Hematopoietic multipotent progenitor cell (in vitro differentiated cells): ENCODE measurements around the gene SUMO3. TPM values are rescaled to one million over a fixed set of nuclear protein-coding genes. Genes with fewer than 3 reads are reported as not detected.

Source experiments
- DNase-seq, 3 donors: peaks; one replicate each; pipeline ENCODE4 v3.0.0-alpha.2; 2011 to 2015; ENCODE audit warnings: low read depth in 2 of 3, low spot score in 2 of 3
- total RNA-seq: library from RNA; depleted of rRNA; stranded (reverse); fragments of >200 nt; gene quantifications from one replicate; pipeline ENCODE4 v1.2.3, GENCODE V29; 2012

The SUMO3 gene
- total RNA-seq, 1 donor: 80.0 TPM

DNA sequence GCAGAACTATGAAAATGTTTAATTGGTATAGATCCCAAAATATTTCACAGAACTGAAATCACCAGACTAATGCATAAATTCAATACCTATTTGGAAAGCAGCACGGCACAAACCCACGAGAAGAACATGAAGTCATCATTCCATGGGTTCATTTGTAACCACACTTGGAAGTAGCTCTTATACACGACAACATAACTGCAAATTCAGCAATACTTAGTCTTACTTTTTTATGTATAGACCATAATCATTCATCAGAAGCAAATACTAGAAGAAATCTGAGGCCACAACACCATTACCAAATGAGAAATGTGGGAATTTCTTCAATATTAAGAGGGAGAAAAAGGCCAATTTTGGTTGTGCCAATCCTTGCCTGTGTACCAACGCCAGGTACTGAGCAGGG lies 12.0 kb downstream of the SUMO3 start:
- no peak for DNase-seq

DNA sequence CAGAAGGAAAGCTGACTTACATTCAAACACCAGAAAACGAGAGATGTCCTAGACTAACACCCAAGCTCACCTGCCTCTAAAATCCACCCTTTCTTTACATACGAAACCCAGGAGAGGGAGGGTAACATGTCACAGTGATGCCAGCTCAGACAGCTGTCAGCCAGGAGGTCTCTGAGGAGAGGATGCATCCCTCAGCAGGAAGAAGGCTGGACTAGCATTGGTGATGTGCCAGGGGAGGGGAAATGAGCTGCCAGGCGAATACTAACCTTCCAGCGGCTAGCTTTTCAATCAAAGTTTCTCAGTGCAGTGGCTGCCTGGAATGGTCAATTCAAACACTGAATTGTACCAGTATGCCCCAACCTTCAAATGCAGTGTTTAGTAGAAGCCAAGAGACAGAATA lies 12.6 kb downstream of the SUMO3 start:
- DNase-seq: no peak

DNA sequence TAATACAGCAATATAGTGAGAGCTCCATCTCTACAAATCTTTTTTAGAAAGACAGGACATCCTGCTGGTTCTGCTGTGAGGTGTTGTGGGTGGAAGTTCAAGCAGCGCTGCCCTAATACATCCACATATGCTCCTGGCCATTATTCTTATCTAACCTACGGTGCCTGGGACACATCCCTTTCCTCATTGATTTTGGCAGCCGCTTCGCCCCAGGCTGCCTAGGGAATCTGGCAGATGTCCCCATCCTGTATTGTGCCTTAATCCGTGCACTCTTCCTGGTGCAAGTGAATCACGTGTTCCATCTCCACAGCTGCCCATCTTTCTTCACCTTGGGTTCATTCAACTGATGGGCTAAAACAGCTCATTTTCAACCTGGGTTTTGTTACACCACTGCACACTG lies 13.1 kb downstream of the SUMO3 start:
- no peak for DNase-seq

DNA sequence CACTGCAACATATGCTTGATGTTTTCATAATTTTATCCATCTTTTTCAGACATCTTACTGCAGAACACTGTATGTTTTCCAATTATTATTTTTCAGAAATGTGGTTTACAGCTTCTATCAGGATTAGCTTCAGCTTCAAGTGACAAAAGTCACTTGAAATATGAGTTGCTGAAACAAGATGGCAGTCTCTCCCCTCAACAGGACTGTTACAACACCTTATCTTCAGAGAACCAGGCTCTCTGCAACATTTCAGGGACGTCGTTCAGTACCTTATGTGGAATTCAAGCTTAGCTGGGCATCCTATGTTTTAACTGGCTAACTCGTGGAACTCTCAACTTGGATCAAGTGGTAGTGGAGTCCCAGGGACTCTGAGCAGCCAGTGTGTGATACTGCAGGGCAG lies 14.2 kb downstream of the SUMO3 start:
- DNase-seq: no peak

DNA sequence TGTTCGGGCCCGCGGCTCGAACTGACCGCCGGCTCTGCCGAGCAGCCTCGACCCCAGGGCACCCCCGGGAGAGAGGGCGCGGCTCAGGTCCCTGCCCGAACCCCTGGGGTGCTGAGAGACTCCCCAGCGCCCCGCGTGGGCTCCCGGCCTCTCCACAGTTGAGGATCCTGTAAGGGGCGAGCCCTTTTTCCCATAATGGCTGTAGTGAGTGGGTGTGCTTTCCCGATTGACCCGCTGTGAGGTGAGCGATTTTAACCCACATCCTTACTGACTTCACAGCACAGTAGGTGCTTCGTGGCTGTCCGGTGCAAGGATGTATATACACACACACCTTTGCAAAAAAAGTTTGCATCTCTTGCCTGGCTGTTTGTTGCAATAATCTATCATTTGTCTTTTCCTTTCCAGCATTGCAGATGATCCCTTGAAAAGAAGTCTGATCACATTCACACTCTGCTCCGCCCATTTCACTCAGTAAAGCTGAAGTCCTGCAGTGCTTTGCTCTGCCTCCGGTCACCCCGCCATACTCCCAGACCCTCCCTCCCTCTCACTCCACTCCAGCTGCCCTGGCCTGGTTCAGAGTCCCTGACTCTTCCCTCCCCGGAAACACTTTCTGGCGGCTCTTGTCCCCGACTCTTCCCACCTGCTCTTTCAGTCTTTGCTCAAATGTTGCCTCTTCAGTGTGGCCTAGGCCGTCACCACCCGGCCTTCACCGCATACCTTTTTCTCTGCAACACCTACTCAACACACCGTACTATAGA lies 15.3 kb downstream of the SUMO3 start:
- DNase-seq: no peak

DNA sequence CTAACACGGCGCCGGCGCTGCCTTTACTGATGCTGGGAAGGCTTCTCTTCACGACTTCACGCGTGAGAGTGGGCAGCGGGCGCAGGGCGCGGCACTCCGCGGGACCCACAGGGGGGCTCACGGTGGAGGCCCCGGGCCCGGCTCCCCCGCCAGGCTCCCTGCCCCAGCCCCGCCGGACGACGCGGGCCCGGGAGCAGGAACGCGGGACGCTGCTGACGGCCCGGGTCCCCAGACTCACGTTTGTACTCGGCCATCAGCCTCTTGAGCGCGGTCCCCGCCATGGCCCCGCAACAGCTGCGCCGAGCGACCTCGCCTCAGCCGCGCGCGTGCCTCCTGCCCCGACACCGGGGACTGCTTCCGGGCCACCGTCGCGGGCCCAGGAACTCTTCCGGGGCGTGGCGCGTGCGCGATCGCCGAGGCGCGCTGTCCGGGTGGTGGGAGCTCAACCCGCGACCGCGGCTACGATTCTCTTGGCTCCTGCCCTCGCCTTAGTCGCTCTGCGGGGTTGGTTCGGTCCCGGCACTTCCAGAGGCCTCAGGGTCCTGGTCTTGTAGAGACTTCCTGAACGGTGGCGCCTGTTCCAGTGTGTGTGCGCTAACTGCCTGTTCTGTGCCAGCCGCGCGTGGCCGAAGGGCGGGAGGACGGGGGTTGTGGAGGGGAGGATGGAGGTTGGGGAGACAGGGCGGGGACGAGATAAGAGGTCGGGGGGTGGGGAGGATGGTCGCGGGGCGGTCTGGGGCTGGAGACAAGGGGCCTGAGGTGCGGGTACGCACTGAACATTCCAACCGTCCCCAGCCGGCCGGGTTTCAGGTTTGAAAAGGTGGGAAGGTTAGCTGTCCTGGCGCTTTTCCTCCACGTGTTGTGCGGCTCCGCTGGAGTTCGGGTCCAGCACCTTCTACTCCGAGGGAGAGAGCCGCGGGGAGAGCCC lies 16.1 kb downstream of the SUMO3 start, which contains the start of gene UBE2G2:
Gene UBE2G2, minus strand, starts transcription at position 353 of the 928 bp plus-strand sequence. Its CDS starts 72 bp downstream, at position 281.
- peak; percentile 74 to 80 (median 80) for DNase-seq

DNA sequence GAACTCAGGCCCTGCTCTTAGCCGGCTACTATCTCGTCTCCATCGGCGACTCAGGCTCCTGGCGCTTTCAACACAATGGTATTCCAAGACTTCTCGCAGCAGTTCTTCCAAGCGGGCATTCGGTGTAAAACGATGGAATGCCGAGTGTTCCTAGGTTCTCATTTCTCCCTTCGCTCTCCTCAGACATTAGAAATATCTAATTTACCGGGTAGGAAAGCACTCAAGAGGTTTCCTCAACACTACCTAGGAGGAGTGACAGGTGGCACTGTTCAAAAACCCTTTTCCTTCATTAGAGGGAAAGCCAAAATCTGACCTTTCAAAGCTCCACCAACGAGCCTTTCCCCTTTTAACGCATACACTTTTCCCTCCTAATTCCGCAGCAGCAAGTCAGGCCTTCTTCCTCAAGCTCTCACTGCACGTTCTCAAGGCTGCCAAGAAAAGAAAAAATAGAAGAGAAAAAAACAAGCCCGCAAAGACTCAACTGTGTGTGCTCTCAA lies 16.8 kb downstream of the SUMO3 start:
- DNase-seq: peak in 1 of 3 donors; percentile 64

DNA sequence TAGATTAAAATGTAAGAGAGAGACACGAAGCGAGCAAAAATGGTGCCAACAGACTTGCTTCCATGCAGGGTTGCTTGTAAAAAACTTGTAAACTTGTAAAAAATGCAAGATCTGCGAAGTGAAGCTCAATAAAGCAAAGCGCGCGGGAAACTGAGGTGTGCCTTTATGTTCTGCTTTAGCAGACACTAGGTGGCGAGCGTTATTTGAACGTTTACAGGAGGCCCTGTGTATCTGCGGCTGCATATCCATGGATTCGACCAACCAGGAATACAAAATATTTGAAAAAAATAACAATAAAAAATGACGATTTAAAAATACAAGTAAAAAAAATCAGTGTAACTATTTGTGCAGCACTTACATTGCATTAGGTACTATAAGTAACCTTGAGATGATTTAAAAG lies 17.8 kb downstream of the SUMO3 start:
- DNase-seq: peak in 1 of 3 donors; percentile 18

DNA sequence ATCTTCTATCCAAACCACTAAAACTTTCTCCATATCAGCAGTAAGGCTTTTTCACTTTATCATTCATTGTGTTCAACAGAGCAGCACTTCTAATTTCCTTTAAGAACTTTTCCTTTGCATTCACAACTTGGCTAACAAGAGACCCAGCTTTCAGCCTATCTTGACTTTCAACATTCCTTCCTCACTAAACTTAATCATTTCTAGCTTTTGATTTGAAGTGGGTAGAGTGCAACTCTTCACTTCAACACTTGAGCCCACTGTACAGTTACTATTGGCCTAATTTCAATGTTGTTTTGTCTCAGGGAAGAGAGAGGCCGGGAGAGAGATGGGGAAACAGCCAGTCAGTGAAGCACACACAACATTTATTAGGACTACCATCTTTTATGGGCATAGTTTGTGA lies 18.2 kb downstream of the SUMO3 start:
- DNase-seq: no peak

DNA sequence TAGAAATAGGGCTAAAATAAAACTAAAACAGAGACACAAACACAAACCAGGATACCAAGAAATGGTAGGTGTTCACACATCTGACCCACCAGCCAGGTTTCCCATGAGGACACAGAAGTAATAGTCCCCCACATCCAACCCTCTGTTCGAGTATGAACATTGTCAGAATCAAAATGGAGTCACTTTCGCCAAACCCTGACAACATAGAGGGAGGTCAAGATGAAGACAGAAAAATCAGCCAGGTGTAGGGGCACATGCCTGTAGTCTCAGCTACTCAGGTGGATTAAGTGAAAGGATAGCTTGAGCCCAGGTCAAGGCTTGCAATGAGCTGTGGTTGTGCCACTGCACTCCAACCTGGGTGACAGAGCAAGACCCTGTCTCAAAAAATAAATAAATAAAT lies 20.1 kb downstream of the SUMO3 start:
- no peak for DNase-seq

DNA sequence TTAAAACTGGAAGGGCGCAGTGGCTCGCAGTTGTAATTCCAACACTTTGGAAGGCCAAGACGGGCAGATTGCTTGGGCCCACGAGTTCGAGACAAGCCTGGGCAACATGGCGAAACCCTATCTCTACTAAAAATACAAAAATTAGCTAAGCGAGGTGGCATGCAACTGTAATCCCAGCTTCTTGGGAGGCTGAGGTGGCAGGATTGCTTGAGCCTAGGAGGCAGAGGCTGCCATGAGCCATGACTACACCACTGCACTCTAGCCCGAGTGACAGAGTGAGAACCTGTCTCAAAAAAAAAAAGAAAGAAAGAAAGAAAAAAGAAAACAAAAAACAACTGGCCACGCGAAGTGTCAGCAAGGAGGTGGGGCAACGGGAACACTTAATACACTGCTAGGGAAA lies 22.5 kb downstream of the SUMO3 start:
- no peak for DNase-seq

DNA sequence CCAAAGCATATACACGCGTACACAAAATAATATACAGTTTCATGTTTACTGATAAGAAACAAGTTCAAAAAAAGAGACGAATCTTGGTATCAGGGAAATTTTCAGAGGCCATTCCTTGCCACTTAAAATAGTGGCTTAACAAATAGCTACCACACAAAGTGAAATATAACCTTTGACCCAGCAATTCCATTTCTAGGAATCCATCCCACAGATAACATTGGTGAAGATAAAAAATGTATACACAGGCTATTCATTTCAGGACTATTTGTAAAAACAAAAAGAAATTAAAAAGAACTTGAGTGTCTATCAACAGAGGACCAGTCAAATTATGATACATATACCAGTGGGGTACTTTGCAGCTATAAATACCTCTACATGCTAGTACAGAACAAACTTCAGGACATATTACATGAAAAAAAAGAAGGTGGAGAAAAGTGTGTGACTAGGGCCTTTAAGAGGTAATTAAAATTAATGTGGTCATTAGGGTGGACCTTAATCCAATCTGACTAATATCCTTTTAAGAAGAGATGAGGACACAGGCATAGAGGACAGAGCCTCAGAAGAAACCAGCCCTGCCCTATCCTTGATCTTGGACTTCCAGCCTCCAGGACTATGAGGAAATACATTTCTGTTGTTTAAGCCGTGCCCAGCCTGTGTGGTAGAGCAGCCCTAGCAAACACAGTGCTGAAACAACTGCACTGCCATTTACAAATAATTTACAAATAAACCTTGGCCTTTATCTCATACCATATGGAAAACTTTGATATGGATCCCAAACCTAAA lies 24.1 kb downstream of the SUMO3 start:
- DNase-seq: no peak

DNA sequence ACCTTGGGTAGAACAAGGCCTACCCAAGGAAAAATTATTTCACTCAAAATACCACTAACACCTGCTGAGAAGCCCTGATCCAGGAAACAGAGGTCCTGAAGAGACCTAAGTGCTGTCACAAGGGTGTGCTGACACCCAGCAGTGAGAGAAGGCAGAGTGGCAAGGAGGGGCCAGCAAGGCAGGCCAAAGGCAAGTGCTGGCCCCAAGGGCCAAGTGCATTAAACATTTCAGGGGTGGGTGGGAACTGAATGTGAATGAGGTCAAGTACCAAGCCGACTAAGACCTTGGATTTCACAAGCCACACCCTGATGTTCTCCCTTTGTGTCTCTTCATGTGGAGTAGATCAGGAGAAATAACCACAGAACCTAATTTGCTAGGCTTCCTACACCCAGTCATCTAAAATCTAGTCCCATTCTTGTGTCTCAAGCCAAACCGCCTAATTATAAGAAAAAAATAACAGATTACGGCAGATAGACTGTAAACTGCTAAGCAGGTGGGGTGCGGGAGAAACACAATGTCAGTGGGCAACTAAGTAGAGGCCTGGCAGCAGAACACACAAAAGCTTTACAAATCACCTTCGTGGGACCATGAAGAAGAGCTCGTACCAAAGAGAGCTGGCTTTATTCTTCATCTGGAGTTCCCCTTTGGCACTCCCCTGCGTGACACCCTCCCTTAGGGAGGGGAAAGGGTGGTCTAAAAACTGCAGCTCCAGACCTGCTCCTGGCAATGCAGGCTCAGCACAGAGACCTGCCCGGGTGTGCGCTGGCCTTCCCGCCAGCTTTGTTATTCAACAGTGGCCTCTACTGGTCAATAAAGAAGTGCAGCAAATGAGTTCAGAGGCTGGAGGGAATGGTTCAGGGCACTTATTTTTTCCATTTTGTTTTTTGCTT lies 24.9 kb downstream of the SUMO3 start:
- DNase-seq: peak in 2 of 3 donors; percentile 70 to 80

DNA sequence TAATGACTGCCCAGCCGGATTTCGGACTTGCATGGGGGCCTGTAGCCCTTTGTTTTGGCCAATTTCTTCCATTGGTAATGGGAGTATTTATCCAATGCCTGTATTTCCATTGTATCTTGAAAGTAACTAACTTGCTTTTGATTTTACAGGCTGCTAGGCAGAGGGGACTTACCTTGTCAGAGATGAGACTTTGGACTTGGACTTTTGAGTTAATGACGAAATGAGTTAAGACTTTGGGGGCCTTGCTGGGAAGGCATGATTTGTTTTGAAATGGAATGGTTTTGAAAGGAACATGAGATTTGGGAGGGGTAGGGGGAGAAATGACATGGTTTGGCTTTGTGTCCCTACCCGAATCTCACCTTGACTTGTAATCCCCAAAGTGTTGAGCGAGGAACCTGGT lies 25.9 kb downstream of the SUMO3 start:
- DNase-seq: no peak

DNA sequence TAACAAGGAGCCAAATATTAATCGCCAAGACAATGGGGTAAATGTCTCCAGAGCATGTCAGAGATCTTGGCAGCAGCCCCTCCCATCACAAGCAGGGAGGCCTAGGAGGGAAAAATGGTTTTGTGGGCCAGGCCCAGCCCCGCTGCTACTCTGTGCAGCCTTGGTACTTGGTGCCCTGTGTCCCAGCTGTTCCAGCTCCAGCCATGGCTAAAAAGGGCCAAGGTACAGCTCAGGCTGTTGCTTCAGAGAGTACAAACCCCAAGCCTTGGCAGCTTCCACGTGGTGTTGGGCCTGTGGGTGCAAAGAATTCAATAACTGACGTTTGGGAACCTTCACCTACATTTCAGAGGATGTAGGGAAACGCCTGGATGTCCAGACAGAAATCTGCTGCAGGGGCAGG lies 26.6 kb downstream of the SUMO3 start:
- no peak for DNase-seq

DNA sequence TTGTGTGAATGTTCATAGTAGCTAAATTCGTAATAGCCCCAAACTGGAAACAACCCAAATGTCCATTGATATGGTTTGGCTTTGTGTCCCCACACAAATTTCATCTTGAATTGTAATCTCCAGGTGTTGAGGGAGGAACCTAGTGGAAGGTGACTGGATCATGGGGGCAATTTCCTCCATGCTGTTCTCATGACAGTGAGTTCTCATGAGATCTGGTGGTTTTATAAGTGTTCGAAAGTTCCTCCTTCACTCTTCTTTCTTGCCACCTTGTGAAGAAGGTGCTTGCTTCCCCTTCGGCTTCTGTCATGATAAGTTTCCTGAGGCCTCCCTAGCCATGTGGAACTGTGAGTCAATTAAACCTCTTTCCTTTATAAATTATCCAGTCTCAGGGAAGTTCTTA lies 27.5 kb downstream of the SUMO3 start:
- DNase-seq: no peak

DNA sequence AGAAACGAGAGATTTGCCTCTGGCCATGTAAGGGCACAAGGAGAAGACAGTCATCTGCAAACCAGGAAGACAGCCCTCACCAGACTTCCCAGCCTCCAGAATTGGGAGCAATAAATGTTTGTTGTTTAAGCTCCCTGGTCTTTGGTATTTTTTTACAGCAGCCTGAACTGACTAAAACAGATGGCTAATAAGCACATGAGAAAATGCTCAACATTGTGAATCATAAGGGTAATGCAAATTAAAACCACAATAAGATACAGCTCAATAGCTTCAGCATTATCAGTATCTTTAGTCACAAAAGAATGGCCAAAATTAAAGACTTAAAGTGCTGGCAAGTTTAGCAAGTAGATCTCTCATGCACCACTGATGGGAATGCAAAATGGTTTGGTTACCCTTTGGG lies 28.0 kb downstream of the SUMO3 start:
- DNase-seq: no peak

DNA sequence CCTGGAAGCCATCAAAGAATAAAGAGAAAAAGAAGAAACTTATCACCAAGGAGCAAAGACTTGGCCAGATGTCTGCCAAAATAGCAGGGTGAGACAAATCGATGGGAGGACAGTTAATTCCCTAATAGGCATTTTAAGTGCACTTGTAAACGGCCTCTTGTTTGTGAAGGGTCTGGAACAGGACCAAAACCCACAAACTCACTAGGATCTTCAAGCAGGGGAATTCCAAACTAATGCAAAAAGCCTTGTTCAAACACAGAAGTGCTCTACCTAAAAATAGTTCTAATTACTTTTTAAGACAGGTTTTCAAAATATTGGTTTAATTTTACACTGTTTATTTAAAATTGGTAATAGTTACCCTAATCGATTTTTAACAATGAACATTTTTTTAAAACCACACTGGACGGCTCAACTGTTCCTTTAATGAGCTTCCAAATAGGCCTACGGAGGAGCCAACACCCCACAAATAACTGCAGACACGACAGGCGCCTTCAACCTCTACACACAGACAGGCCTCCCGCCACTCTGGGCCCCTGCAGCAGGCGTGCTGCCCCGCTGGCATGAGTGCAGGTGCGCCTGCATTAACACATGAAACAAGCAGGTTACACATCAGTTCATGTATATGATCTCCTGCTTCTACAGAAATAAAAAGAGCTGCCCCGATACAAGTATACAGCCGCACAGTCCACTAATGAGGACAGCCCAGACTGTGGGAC lies 32.1 kb downstream of the SUMO3 start:
- DNase-seq: no peak

DNA sequence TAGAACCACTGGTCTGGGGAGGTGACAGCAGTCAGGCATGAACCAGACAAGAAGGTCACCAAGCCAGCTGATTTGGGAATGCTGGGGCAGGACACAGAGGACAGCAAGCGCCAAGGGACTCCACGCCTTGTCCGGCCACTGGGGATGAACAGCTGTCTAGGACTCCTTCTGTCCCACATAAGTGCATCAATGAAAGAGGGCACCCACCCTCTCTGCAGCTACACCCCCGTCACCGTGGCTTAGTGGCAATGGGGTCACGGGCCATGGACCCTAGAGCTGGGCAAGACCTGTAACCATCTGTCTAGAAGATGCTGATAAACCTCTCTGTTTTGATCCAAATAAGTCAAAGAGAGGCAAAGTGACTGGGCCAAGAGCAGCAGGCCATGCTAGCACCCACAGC lies 33.1 kb downstream of the SUMO3 start:
- DNase-seq: no peak
